Measurements from ENCODE around the gene PDE8B.

PDE8B gene

GRCh38 chr5:77418601-77419581 lies 208.4 kb downstream of the PDE8B start:
- DNase-seq = no peak

GRCh38 chr5:77419644-77420582 lies 209.4 kb downstream of the PDE8B start:
- DNase-seq = no peak

- no peak for DNase-seq
Observed at GRCh38 chr5:77420940-77421339, 210.5 kb downstream of the PDE8B start.

- no peak for DNase-seq
Observed at GRCh38 chr5:77423022-77423750, 212.7 kb downstream of the PDE8B start.

GRCh38 chr5:77424921-77425320 lies 214.4 kb downstream of the PDE8B start:
- DNase-seq = no peak

GRCh38 chr5:77425420-77425819 lies 214.9 kb downstream of the PDE8B start:
- no peak for DNase-seq

GRCh38 chr5:77425998-77426659 lies 215.6 kb downstream of the PDE8B start:
- no peak for DNase-seq

- DNase-seq = no peak
Observed at GRCh38 chr5:77426670-77427069, 216.2 kb downstream of the PDE8B start.

GRCh38 chr5:77427998-77428397 lies 217.5 kb downstream of the PDE8B start:
- DNase-seq = no peak

GRCh38 chr5:77428526-77428925 lies 218.0 kb downstream of the PDE8B start:
- no peak for DNase-seq

GRCh38 chr5:77430726-77431125 lies 220.2 kb downstream of the PDE8B start:
- DNase-seq = no peak

- DNase-seq = no peak
Observed at GRCh38 chr5:77431286-77431685, 220.8 kb downstream of the PDE8B start.

- DNase-seq = no peak
Observed at GRCh38 chr5:77431719-77432118, 221.2 kb downstream of the PDE8B start.

- no peak for DNase-seq
Observed at GRCh38 chr5:77437194-77437593, 226.7 kb downstream of the PDE8B start.

- no peak for DNase-seq
Observed at GRCh38 chr5:77438071-77438470, 227.6 kb downstream of the PDE8B start.

- no peak for DNase-seq
Observed at GRCh38 chr5:77443670-77444069, 233.2 kb downstream of the PDE8B start.

GRCh38 chr5:77444356-77444755 lies 233.9 kb downstream of the PDE8B start:
- DNase-seq = no peak

- DNase-seq = no peak
Observed at GRCh38 chr5:77448831-77449230, 238.4 kb downstream of the PDE8B start.

- DNase-seq = no peak
Observed at GRCh38 chr5:77449277-77449676, 238.8 kb downstream of the PDE8B start.

- no peak for DNase-seq
Observed at GRCh38 chr5:77449981-77450380, 239.5 kb downstream of the PDE8B start.

GRCh38 chr5:77452351-77452750 lies 241.9 kb downstream of the PDE8B start:
- DNase-seq = no peak

- no peak for DNase-seq
Observed at GRCh38 chr5:77454123-77454522, 243.6 kb downstream of the PDE8B start.
